Sigmoid colon (tissue), 4 donors: ENCODE data around the gene WDHD1.

ENCODE experiments used
- EP300 ChIP-seq, 4 donors: sonication (generic); formaldehyde crosslinking; IDR thresholded peaks; one replicate each; pipeline ENCODE4 v1.6.1; 2017; ENCODE audit warnings: antibody characterized with exemption in 4 of 4
- POLR2AphosphoS5 ChIP-seq, 4 donors: sonication (generic); formaldehyde crosslinking; IDR thresholded peaks; one replicate each; pipeline ENCODE4 v1.6.1; 2017; ENCODE audit warnings: antibody characterized with exemption in 4 of 4

GRCh38 chr14:54890788-54891187 is 136.1 kb downstream of the WDHD1 start:
- TF ChIP-seq POLR2AphosphoS5 (IDR thresholded peaks at IDR 0.05) (no peak), EP300 (IDR thresholded peaks at IDR 0.05) (no peak)
